PC-9 (cell line): Measurements from ENCODE around the gene ADI1. TPM values are rescaled to one million over a fixed set of nuclear protein-coding genes. Genes with fewer than 3 reads are reported as not detected.

Source experiments
- BruUV-seq: library from RNA; stranded (reverse); fragments of 400-500 nt; replicated peaks from 2 replicates; lab custom pipeline; 2021; lab: Mats Ljungman, UMichigan
- CTCF ChIA-PET: fragments of 300-600 bp; sonication (Branson Sonifier 250); formaldehyde crosslinking; loops from one replicate; lab custom pipeline; 2022; ENCODE audit warnings: antibody characterized with exemption; lab: Charles Lee
- POLR2A ChIA-PET: fragments of 300-600 bp; sonication (Branson Sonifier 250); formaldehyde crosslinking; loops from one replicate; lab custom pipeline; 2022; ENCODE audit warnings: antibody characterized with exemption; ENCODE audit not compliant: unreplicated experiment; lab: Charles Lee
- DNase-seq, 2 experiments: peaks; one replicate each; pipeline versions ENCODE4 v3.0.0 to v3.0.0-alpha.2; 2015 to 2022; ENCODE audit warnings: mixed read lengths in 1 of 2
- H2AFZ ChIP-seq: fragments of 200-600 bp; sonication (generic); 2 replicates; pipeline ENCODE4 v1.8.1; 2017; ENCODE audit warnings: antibody characterized with exemption
- H3F3A ChIP-seq: fragments of 200-600 bp; sonication (generic); 2 replicates; pipeline ENCODE4 v1.8.1; 2017; ENCODE audit warnings: antibody characterized with exemption, mild to moderate bottlenecking, low read depth; ENCODE audit not compliant: insufficient read depth
- H3K27ac ChIP-seq: fragments of 200-600 bp; sonication (generic); 2 replicates; pipeline ENCODE4 v1.6.1; 2016; ENCODE audit warnings: mixed run types
- H3K27me3 ChIP-seq: fragments of 200-600 bp; sonication (generic); 2 replicates; pipeline ENCODE4 v1.6.1; 2016; ENCODE audit warnings: low read depth, mixed run types; ENCODE audit not compliant: insufficient read depth
- H3K36me3 ChIP-seq: fragments of 200-600 bp; sonication (generic); 2 replicates; pipeline ENCODE4 v1.6.1; 2016; ENCODE audit warnings: low read depth, mixed run types
- H3K4me1 ChIP-seq: fragments of 200-600 bp; sonication (generic); replicated peaks from 2 replicates; pipeline ENCODE4 v1.6.1; 2016; ENCODE audit warnings: mixed run types; ENCODE audit not compliant: insufficient read depth
- H3K4me2 ChIP-seq: fragments of 200-600 bp; sonication (generic); 2 replicates; pipeline ENCODE4 v1.6.1; 2017; ENCODE audit warnings: mixed run types
- H3K4me3 ChIP-seq: fragments of 200-600 bp; sonication (generic); 2 replicates; pipeline ENCODE4 v1.6.1; 2016; ENCODE audit warnings: mixed run types
- H3K79me2 ChIP-seq: fragments of 200-600 bp; sonication (generic); 2 replicates; pipeline ENCODE4 v1.6.1; 2017; ENCODE audit warnings: low read depth, mixed run types
- H3K9me2 ChIP-seq: fragments of 200-600 bp; sonication (generic); 2 replicates; pipeline ENCODE4 v1.8.1; 2017; ENCODE audit warnings: mild to moderate bottlenecking; ENCODE audit not compliant: insufficient read depth
- H3K9me3 ChIP-seq: fragments of 200-600 bp; sonication (generic); 2 replicates; pipeline ENCODE4 v1.8.1; 2016; ENCODE audit warnings: low read depth; ENCODE audit not compliant: insufficient read depth
- H4K20me1 ChIP-seq: fragments of 200-600 bp; sonication (generic); 2 replicates; pipeline ENCODE4 v1.8.1; 2017; ENCODE audit not compliant: insufficient read depth
- CTCF ChIP-seq: fragments of 200-600 bp; sonication (generic); conservative IDR thresholded peaks from 2 replicates; pipeline ENCODE4 v1.6.1; 2017; ENCODE audit warnings: mixed run types, antibody characterized with exemption, mild to moderate bottlenecking, moderate library complexity
- EZH2 ChIP-seq: fragments of 200-600 bp; sonication (generic); IDR thresholded peaks from 2 replicates; pipeline ENCODE4 v1.8.0; 2017; ENCODE audit warnings: antibody characterized with exemption, low read depth
- intact Hi-C: fragments of 100-400 bp; cut with micrococcal nuclease; formaldehyde crosslinking; loops from one replicate; pipeline ENCODE4 v1.10.0; 2022; ENCODE audit not compliant: unreplicated experiment
- total RNA-seq: library from RNA; stranded (reverse); gene quantifications from 2 replicates; pipeline ENCODE4 v1.2.3, GENCODE V29; 2021

ADI1 gene
- total RNA-seq, 1 experiment from 2014 or later: 54.5 TPM

DNA sequence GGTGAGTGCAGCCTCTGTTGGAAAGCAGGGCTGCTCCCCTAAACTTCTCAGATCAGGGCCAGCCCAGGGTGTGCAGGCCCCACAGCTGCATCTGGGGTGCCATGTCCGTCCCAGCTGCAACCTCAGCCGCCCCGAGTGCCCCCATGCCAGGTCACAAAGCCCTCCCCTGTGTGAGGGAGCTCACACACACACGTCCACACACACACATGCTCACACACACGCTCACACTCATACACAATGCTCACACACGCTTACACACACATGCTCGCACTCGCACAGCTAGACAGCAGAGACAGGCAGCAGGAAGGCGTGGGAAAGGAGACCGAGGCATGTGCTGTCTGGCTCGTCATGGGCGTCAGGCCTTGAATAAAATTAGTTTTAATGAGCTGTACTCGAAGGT, 55.4 kb downstream of the ADI1 start:
- no TSS peak for BruUV-seq
- no peaks in the 10 kb centered on the region for H3K36me3 ChIP-seq

GRCh38 chr2:3463186-3463835, 56.0 kb downstream of the ADI1 start:
- CTCF ChIA-PET: no interaction called here
- TF ChIP-seq EZH2 (no peak), CTCF (no peak)
- Histone ChIP-seq H3K79me2 (no peaks in the 10 kb centered on the region), H4K20me1 (peaks cover 10% of the 10 kb centered on the region; the same call in 1 of the 2 replicates), H3K9me3 (no peaks in the 10 kb centered on the region), H3K27ac (no peak overlapping the region), H3F3A (peaks cover 15% of the 10 kb centered on the region; the same call in 1 of the 2 replicates), H3K4me1 (peaks cover 14% of the 10 kb centered on the region), H3K9me2 (no peaks in the 10 kb centered on the region), H3K27me3 (no peaks in the 10 kb centered on the region), H3K36me3 (no peaks in the 10 kb centered on the region), H3K4me2 (no peak overlapping the region), H3K4me3 (no peak overlapping the region), H2AFZ (no peak overlapping the region)
- DNase-seq: no peak
- intact Hi-C loops: no loop called here
- BruUV-seq: no TSS peak
- POLR2A ChIA-PET: no interaction called here

More for the DNA sequence above, 55.4 kb downstream of the ADI1 start:
- intact Hi-C loops: no loop called here
- Histone ChIP-seq H3K4me1 (peaks cover 14% of the 10 kb centered on the region), H3K9me2 (no peaks in the 10 kb centered on the region), H3K27ac (no peak overlapping the region), H3K4me2 (no peak overlapping the region), H3F3A (peaks cover 15% of the 10 kb centered on the region; the same call in 1 of the 2 replicates), H3K9me3 (no peaks in the 10 kb centered on the region), H4K20me1 (peaks cover 6% of the 10 kb centered on the region; the same call in 1 of the 2 replicates), H3K4me3 (no peak overlapping the region), H2AFZ (no peak overlapping the region), H3K79me2 (no peaks in the 10 kb centered on the region), H3K27me3 (no peaks in the 10 kb centered on the region)
- no peak for DNase-seq
- ChIA-PET CTCF (no interaction called here), POLR2A (no interaction called here)
- TF ChIP-seq CTCF: no peak
- TF ChIP-seq EZH2: no peak

DNA sequence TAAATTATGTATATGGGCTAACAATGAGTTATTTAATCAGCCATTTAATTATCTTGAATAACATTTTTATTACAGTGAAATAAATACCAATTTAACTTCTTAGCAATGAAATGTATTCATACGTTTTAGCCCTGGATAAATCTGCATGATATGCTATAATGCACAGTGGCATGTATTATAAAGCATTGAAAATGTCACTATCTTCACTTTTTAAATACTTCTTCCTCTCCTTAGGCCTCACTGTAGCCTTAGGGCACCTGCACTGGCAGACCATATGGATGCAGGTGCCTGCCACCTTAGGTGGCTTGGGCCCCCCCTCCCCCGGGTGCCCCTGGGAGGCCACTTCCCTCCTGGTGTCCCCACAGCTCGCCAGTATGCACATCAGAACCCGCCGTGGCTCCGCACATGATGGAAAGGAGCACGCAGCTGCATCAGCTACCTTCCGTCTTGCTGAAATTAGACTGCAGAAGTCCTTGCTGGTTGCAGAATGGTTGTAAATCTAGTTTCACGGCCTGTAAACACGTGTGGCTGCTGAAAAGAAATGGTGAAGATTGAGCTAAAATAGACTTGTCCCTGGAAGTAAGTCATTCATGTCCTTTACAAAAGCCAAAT, 56.7 kb downstream of the ADI1 start:
- Histone ChIP-seq H3K4me3 (no peak overlapping the region), H4K20me1 (peaks cover 10% of the 10 kb centered on the region; the same call in 1 of the 2 replicates), H3K9me3 (no peaks in the 10 kb centered on the region), H3K36me3 (no peaks in the 10 kb centered on the region), H3K27me3 (no peaks in the 10 kb centered on the region), H3K4me2 (no peak overlapping the region), H2AFZ (no peak overlapping the region), H3K9me2 (no peaks in the 10 kb centered on the region), H3K4me1 (peaks cover 14% of the 10 kb centered on the region), H3F3A (peaks cover 15% of the 10 kb centered on the region; the same call in 1 of the 2 replicates), H3K79me2 (no peaks in the 10 kb centered on the region), H3K27ac (no peak overlapping the region)
- no peak for DNase-seq
- intact Hi-C loops: no loop called here
- peak; percentile 55 for TF ChIP-seq CTCF
- no peak for TF ChIP-seq EZH2
- ChIA-PET CTCF (no interaction called here), POLR2A (no interaction called here)
- BruUV-seq: no TSS peak
